Measurements from ENCODE around the gene ERICH4.

GRCh38 chr19:41492843-41493242 lies 49.9 kb downstream of the ERICH4 start:
- TF ChIP-seq CTCF (IDR thresholded peaks at IDR 0.05) (no peak), ZFX (IDR thresholded peaks at IDR 0.05; ENCODE audit: borderline replicate concordance) (no peak)

Data from 22Rv1 (cell line).